HL-60/S4 treated with phorbol 12-myristate 13-acetate at 8.2 ng/mL for 4 days and 3 days (cell line): ENCODE data around the gene OR10A6.

Experiments
- in situ Hi-C: fragments of 300-500 bp; cut with MboI; formaldehyde crosslinking; loops from 2 replicates; pipeline ENCODE4 v1.15.0; 2022; ENCODE audit warnings: low sequenced_read_pairs

The OR10A6 gene

GRCh38 chr11:7911011-7911410 is 20.1 kb downstream of the OR10A6 start:
- in situ Hi-C loops = no loop called here

GRCh38 chr11:7910286-7910788 is 20.7 kb downstream of the OR10A6 start:
- in situ Hi-C loops = no loop called here

GRCh38 chr11:7909585-7910285 is 21.3 kb downstream of the OR10A6 start:
- in situ Hi-C loops = no loop called here

GRCh38 chr11:7907121-7907520 is 23.9 kb downstream of the OR10A6 start:
- in situ Hi-C loops = no loop called here

- in situ Hi-C loops = no loop called here
These were observed 24.6 kb downstream of the OR10A6 start for GRCh38 chr11:7906481-7906880.

- in situ Hi-C loops = no loop called here
These were observed 25.1 kb downstream of the OR10A6 start for GRCh38 chr11:7905961-7906429.

GRCh38 chr11:7905549-7905948 is 25.5 kb downstream of the OR10A6 start:
- in situ Hi-C loops = no loop called here

GRCh38 chr11:7904917-7905316 is 26.2 kb downstream of the OR10A6 start:
- in situ Hi-C loops = no loop called here

GRCh38 chr11:7903940-7904339 is 27.1 kb downstream of the OR10A6 start:
- in situ Hi-C loops = no loop called here

GRCh38 chr11:7901319-7901854 is 29.7 kb downstream of the OR10A6 start:
- in situ Hi-C loops = no loop called here

- in situ Hi-C loops = no loop called here
These were observed 30.4 kb downstream of the OR10A6 start for GRCh38 chr11:7900686-7901085.

- in situ Hi-C loops = no loop called here
These were observed 31.6 kb downstream of the OR10A6 start for GRCh38 chr11:7899418-7899817.

- in situ Hi-C loops = no loop called here
These were observed 32.3 kb downstream of the OR10A6 start for GRCh38 chr11:7898666-7899283.

GRCh38 chr11:7896009-7896785 is 34.9 kb downstream of the OR10A6 start:
- in situ Hi-C loops = no loop called here

- in situ Hi-C loops = no loop called here
These were observed 36.8 kb downstream of the OR10A6 start for GRCh38 chr11:7894251-7894650.

GRCh38 chr11:7893796-7894195 is 37.3 kb downstream of the OR10A6 start:
- in situ Hi-C loops = no loop called here

GRCh38 chr11:7892840-7893254 is 38.2 kb downstream of the OR10A6 start:
- in situ Hi-C loops = no loop called here

- in situ Hi-C loops = no loop called here
These were observed 38.9 kb downstream of the OR10A6 start for GRCh38 chr11:7892059-7892699.

GRCh38 chr11:7890417-7891172 is 40.5 kb downstream of the OR10A6 start:
- in situ Hi-C loops = no loop called here

GRCh38 chr11:7889985-7890384 is 41.1 kb downstream of the OR10A6 start:
- in situ Hi-C loops = no loop called here
